ENCODE measurements around the gene TAF10.
A peak's percentile ranks its signal among the peaks of the same experiment; 100 is the strongest.

TAF10 gene

DNA sequence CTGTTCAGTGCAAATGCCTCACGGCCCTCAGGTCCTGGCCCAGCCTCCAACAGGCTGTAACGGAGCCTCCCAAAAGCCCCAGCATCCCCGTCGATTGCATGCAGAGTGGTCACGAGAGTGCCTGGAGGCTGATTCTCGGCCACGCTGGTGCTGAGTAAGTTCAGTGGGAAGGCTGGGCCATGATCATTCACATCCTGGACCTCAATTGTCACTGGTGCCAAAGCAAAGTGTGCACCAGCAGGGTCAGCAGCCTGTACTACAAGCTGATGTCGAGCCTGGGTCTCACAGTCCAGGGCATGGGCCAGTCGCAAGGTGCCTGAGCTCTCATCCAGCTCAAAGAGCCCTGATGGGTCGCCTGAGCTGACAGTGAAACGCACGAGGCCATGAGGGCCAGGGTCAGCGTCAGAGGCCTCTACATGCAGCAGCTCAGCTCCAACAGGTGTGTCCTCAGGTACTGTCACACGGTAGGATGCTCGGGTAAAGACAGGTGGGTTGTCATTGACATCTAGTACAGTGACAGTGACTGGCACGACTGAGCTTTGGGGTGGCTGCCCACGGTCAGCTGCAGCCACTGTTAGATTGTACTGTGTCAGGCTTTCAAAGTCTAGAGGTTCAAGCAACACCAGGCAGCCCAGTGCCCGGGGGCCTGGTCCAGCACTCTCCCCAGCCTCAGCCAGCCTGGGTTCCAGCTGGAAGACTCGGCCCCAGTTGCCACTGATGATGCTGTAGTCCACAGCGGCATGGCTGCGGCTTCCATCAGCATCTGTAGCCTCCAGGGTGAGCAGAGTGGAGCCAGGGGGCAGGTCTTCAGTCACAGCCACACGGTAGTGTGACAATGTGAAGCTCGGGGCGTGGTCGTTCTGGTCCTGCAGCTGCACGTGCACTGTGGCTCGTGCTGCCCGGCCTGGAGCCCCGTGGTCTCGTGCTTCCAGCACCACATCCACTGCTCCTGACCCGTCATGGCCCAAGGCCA lies 11.7 kb upstream of the TAF10 start:
- no peak for DNase-seq (ENCODE audit: low read depth)

DNA sequence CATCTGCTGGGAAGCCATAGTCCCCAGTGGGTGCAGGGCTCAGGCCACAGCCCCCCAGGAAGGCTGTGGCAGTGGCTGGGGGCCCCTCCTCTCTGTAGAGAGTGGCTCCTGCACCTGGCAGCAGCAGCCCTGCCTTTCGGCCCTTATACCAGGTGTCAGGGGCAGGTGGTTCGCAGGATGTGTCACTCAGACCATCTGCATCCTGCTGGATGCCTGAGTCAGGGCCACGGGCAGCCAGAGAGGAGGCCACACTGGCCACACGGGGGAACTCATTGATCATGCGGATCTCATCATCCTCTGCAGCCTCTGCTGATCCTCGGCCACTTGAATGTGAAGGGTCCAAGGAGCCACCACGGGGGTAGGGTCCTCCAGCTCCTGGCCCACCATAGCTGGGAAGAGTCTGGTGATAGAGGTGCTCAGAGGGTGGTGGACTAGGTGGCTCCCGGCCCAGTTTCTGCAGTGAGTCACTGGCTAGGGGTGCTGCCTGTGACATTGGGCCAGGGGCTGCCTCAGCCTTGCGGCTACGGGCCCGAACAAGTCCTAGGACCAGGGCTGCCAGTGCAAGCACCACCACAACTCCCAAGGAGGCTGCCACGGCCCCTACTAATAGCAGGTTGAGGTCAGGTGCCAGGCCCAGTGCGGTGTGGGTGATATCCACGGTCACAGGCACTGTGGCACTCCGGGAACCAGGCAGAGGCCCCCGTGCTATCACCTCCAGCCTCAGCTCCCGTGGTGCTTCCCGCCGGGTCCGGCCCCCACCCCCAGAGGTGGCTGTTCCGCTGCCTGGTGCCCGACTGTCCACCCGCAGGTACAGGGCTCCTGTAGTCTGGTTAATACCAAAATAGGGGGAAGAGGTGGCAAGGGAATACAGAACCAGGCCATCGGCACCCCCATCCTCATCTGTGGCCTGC lies 10.5 kb upstream of the TAF10 start:
- DNase-seq (ENCODE audit: low read depth): no peak

DNA sequence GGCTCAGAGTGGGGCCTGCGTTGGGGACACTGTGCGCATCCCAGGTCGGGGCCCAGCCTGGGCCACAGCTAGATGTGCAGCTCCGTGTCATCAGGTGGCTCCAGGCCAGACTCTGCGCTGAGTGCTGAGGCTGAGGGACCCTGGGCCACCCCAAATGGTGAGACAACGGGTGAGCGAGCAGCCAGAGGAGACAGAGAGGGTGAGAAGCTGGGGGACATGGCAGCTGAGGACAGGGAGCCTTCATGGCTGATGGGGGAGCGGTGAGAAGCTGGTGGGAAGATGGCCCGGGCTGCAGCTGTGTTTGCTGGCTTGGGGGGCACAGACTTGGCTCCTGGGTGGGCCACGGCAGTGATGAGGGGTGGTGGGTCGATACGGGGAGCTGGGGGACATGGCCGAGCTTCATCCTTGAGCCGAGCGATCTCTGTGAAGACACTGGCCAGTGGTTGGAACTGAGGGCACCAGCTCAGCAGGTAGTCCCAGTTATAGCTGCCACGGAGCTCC lies 9.7 kb upstream of the TAF10 start:
- no peak for DNase-seq (ENCODE audit: low read depth)

DNA sequence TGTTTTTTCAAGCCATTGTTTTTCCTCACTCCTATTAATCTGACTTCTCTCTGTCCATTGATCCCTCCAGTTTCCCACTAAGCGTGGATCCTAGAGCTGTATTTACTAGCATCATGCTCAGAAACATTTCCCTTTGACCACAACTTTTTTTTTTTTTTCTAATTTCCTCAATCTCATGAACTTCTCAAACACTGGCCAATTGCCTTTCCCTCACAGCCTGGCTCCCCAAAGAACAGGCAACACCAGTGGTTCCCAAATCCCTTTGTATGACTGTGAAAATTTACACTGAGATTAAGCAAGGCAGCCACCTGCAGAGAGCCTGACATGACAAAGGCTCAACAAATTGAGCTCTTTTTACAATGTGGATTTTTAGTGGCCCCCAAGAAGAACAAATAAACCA lies 8.6 kb upstream of the TAF10 start:
- DNase-seq (ENCODE audit: low read depth): no peak

DNA sequence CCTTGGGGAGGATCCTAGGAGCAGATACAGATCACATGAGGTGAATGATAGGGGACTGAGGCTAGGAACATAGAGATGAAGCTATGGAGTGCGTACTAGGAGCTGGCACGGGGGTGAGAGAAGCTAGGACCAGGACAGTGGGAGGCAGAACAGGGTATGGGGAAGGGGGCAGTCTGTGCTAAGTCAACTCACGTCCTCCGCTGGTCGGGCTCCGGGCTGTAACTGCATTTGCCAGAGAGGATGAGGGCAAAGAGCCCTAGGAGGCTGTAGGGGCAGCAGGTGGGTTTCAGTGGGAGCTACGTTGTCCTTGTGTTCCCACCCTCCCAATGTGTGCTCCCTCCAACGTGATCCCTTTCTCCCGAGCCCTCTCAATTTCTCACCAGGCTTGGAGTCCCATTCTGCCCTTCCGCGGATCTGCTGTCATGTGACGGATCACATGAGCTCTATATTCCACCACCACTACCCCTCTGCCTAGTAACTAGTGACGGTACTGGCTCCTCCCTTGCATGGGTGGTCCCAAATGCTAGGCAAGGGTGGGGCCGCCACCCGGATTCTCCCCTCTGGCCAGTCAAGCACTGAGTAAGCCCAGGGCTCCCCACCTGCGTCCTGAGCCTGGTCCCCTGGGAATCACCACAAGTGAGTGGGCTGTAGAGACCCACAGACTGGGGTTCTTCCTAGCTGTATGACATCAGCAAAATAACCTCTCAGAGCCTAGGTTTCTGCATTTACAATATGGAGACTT lies 7.2 kb upstream of the TAF10 start, which contains the start of gene TPP1:
Gene TPP1 (minus strand): TSS at position 419 of the 742 bp plus-strand sequence. CDS start 22 bp downstream, at position 397.
- DNase-seq (ENCODE audit: low read depth): peak; percentile 86

DNA sequence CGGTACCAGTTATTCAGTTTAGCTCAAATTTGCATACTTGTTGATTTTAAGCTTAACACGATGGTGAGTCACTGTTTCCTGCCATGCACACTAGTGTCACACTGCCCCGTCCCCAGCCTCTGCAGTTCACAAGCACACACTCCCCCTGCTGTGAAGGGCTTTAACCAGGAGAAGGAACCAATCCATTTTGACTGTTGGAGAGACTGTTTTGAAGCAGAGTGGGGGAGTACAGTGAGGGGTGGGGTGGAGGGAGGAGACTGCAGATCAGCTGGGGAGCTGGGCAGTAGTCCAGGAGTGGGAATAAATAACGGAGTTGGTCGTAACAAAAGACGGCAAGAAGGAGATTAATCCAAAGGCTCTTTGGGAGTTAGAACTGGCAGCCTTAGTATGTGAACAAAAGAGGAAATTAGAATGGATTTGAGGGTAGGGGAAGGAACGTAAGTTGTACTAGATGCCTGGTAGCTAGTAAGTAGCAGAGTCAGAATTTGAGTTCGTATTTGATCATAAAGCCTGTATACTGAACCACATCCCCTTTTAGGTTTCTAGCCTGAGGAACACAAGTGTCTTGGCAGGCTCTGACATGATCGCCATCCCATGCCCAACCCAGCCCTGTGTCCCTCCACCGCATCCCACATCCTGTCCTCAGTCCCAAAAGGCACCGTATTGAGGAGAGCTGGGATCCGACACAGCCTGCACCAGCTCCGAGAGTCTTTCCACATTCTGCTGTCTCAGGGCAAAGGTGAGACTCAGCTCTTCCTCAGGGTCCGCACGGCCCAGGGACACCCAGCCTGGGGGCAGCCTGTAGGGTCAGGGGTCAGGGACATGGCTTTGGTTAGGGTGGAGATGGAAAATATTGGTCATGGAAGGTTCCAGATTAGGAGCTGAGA lies 6.3 kb upstream of the TAF10 start:
- peak; percentile 44 for DNase-seq (ENCODE audit: low read depth)

DNA sequence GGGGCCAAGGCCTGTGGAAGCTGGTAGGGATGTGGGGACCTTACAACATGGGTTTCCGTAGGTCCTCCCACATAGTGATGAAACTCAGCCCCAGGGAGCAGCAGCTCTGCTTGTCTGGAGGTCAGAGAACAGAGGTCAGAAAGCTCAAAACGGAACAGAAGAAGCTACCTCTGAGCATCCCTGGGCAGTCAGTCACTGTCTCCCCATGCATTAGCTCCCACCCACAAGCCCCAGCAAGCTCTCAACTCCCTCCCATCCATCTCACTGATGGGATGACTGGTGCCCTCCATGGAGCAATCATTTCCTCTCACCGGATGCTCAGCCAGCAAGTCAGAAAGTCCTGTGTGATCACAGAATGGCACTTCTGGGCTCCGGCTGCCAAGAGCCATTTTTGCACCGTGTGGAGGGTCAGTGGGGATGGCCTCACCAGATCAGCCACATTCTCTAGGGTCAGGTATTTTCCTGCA lies 5.3 kb upstream of the TAF10 start:
- DNase-seq (ENCODE audit: low read depth): no peak

DNA sequence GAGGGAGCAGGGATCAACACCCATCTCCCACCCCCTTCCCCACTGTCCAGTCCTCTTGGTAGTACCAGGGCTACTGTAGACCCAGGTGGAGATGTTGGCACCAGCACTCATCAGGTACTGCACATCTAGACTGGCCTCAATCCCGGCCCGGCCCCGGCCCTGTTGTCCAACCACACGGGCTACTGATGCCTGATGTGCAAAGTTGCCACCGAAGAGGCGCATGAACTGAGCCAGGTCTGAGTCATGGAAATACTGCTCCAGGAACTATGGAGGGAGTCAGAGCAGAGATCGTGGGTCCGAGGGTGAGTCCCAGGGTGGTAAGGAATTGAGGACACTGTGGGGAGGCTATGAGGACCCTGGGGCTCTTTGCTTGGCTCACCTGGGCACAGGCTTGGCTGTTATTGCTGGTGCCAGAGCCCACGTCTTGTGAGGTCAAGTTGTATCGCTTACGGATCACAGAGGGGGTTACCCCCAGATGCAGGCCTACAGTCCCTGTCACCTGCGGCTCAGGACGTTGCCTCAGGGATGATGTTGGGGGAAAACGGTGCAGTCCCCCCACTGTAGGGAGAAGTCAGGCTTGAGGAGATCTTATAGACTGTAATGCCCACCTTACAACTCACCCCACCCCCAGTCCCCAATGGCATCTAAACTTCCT lies 4.7 kb upstream of the TAF10 start:
- no peak for DNase-seq (ENCODE audit: low read depth)

DNA sequence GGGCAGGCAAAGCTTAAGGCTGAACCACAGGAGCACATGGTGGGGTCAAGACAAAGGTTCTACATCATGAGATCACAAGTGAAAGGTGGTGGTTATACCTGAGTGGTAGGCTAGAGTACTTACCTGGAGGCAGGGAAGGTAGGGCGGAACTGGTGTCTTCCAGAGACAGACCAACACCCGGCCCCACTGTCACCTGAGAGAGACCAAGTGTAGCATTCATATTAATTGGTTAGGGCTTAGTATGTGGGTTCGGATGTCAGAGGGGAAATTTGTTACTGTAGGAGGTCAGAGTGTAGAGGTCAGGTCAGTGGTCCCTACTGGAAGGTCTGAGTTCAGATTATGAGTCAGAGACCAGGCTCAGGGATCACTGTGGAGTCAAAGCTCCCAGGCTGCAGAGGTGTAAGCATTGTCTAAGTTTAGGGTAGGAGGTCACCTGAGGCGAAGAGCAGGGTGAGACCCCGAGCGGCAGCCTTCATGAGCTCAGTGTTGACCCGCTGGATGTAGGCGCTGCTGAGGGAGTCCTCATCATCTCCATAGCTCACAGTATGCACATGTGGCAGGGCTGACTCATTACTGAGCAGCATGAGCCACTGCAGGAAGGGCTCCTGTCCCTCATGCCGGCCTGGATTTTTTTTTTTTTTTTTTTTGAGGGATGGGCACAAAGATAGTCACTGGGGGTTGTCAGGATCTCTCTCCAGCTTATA lies 4.0 kb upstream of the TAF10 start:
- DNase-seq (ENCODE audit: low read depth): no peak

DNA sequence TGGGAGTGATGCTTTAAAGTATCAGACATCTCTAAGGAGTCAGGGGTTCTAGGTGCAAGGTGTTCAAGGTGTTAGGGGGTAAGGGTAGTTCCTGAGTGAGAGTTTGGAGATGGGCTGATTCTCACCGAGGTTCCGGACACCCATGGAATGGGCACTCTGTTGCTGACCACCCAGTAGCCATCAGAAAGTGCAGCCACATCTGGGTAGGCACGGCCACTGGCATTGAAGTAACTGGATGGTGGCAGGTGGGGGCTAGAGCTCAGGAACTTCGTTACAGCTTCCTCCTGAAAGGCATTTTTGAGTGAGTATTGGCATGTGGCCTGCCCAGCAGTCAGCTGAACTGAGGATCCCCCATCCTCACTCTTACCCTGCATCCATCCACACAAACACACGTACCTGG lies 3.0 kb upstream of the TAF10 start:
- DNase-seq (ENCODE audit: low read depth): no peak

DNA sequence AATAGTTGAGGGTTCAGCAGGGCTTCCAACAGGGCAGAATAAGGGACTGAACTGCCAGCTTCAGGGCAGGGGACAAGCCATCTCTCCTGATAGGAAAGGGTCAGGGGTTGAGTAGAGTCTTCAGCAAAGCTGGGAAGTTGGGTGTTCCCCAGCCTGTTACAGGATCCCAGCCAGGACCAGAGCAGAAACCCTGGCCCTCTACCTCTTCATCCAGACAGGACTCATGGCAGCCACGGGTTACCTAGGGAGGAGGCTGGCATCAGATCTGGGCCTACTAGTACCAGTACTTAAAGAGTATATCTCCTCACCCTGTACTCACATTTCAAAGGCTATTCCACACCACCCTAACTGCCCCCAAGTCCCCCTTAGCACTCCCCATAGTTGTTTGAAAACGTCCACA lies 2.4 kb upstream of the TAF10 start:
- DNase-seq (ENCODE audit: low read depth): no peak

DNA sequence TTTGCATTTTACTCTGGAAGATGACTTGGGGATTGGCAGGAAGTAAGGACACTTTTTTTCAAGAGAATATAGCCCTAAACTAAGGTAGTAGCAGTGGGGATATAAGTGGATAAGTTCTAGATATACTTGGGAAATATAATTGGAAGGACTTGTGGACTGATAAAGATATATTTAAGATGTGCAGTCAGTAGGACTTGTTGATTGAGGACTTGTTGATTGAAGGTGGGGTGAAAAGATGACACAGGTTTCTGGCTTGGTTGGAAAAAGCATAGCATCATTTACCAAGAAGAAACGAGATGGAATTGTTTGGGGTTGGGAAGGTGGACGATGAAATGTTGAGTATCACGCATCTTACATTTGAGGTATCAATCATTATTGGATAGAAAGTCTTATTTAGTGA lies 1.5 kb upstream of the TAF10 start:
- no peak for DNase-seq (ENCODE audit: low read depth)

DNA sequence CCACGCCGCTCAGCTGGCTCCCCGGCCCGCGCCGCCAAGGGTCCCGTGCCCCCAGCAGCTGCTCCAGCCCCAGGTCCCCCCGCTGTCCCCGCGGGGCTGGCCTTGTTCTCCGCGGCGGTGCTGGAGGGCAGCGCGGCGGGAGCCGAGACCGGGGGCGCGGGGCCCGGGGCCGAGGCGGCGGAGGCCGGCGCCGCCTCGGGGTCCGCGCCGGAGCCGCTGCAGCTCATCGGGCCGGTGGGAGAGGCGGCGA lies 128 bp downstream of the TAF10 start:
- no peak for DNase-seq (ENCODE audit: low read depth)

DNA sequence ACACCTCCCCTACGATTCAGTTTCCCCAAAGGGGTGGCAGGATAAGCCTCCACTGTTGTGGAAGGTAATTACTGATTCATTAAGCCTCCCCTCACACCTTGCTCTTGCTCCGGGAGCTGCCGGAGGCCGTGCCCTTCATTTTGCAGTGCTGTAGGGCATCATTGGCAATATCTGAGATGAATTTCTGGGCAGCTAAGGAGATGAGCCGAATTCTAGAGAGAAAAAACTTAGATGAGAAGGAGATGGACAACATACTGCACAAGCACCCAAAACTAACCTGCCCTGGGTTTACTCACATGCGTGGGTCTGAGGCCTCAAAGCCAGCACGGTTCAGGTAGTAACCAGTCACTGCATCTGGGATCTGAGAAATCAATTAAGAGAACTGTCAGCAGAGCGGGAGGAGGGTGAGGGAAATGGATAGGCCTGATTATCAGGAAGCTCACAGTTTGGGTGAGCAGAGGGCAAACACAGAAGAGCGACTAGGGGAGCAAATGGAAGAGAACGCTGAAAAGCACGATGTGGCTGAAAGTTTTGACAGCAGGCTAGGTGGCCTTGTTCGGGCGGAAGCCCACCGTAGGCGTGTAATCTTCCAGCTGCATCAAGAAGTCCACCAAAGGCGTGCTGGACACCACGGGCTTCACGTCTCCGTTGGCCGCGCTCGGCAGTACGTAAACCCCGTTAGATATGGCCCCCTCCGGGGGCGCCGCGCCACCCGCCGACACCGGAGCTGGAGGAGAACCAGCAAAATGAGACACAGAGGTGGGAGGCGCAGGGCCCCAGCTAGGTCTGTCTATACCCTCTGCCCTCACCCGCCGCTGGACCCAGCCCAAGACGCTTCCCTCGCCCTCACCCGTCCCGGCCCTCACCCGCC lies 689 bp downstream of the TAF10 start:
- no peak for DNase-seq (ENCODE audit: low read depth)

DNA sequence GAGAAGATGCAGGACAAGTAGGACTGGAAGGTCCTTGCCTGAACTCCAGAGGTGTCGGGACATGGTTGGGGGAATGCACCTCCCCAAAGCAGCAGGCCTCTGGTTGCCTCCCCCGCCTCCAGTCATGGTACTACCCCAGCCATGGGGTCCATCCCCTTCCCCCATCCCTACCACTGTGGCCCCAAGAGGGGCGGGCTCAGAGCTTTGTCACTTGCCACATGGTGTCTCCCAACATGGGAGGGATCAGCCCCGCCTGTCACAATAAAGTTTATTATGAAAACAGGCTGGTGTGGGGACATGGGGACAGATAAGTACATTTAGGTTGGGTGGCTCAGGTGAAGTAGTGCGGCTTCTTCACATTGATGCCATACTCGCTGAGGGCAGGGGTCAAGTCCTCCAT lies 1.4 kb downstream of the TAF10 start:
- DNase-seq (ENCODE audit: low read depth): no peak

DNA sequence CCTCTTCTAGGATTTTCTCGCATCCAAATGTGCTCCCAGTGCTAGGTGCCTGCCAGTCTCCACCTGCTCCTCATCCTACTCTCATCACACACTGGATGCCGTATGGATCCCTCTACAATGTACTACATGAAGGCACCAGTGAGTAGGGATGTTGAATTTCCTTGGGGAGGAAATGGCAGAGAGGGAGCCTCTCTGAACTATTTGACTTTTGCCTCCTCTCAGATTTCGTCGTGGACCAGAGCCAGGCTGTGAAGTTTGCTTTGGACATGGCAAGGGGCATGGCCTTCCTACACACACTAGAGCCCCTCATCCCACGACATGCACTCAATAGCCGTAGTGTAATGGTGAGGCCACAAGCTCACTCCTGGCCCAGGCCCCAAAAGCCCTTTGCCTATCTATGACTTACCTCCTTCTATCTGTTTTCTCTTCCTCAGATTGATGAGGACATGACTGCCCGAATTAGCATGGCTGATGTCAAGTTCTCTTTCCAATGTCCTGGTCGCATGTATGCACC lies 2.5 kb downstream of the TAF10 start:
- DNase-seq (ENCODE audit: low read depth): no peak

DNA sequence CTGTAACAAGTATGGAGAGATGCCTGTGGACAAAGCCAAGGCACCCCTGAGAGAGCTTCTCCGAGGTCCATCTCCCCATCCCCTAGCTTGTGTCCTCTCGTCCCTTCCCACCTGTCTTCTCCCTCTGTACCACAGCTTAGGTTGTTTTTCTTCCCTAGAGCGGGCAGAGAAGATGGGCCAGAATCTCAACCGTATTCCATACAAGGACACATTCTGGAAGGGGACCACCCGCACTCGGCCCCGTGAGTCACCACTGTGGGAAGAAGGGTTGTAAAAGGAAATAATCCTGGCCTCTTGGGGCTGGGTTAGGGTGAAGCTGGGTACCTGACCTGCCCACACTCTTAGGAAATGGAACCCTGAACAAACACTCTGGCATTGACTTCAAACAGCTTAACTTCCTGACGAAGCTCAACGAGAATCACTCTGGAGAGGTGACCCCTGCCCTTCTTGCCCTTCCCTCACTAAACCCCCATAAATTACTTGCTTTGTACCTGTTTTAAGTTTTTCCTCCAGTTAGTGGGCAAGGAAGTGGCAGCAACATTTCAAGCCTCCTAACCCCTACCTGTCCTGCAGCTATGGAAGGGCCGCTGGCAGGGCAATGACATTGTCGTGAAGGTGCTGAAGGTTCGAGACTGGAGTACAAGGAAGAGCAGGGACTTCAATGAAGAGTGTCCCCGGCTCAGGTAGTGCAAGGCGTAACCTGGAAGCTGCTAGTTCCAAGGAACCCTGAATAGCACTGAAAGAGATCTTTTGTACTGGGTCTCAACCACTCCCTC lies 3.1 kb downstream of the TAF10 start:
- DNase-seq (ENCODE audit: low read depth): no peak

DNA sequence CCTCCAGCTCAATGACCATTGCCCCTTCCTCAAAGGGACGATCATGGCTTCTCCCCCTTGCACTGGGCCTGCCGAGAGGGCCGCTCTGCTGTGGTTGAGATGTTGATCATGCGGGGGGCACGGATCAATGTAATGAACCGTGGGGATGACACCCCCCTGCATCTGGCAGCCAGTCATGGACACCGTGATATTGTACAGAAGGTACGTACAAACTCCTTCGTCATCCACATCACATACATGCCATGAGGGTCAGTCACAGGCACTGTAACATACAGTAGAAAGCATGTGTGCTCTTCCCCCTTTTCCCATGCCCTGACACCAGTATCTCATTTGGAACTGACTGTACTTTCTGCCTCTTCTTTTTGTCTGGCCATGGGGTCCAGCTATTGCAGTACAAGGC lies 4.0 kb downstream of the TAF10 start:
- DNase-seq (ENCODE audit: low read depth): no peak

All from stimulated activated CD8-positive, alpha-beta memory T cell treated with anti-CD3 and anti-CD28 coated beads, Interleukin-15, amount 100 ng/mL, for 1 hour (primary cell).